GM03348 (cell line): ENCODE measurements around the gene CDS2.
"Not testable (repeated sequence)": the region's sequence is repeated elsewhere in the genome, so short reads cannot be mapped to it uniquely, and the experiment has no call there.

Experiments used
- DNase-seq: peaks from one replicate; pipeline ENCODE4 v3.0.0; 2012; ENCODE audit warnings: low spot score

Gene CDS2

GRCh38 chr20:5126512-5127203 is at the start of gene CDS2:
Gene CDS2 (plus strand): TSS chr20:5127008. CDS start chr20:5127093, 85 bp downstream.
- DNase-seq = peak; percentile 99

GRCh38 chr20:5077761-5078387 is 48.9 kb upstream of the CDS2 start:
- DNase-seq = no peak

GRCh38 chr20:5078399-5078958 is 48.3 kb upstream of the CDS2 start:
- peak; percentile 61 for DNase-seq

GRCh38 chr20:5080384-5080877 is 46.4 kb upstream of the CDS2 start:
- peak; percentile 76 for DNase-seq

- no peak for DNase-seq
These were observed 41.4 kb upstream of the CDS2 start for GRCh38 chr20:5085380-5085779.

- DNase-seq = no peak
These were observed 38.1 kb upstream of the CDS2 start for GRCh38 chr20:5088688-5089087.

- DNase-seq = no peak
These were observed 36.6 kb upstream of the CDS2 start for GRCh38 chr20:5090191-5090590.

- no peak for DNase-seq
These were observed 34.9 kb upstream of the CDS2 start for GRCh38 chr20:5091902-5092301.

GRCh38 chr20:5092765-5093339 is 34.0 kb upstream of the CDS2 start:
- no peak for DNase-seq

- DNase-seq = no peak
These were observed 31.4 kb upstream of the CDS2 start for GRCh38 chr20:5095454-5095853.

GRCh38 chr20:5095931-5096330 is 30.9 kb upstream of the CDS2 start:
- no peak for DNase-seq

GRCh38 chr20:5096463-5096862 is 30.3 kb upstream of the CDS2 start:
- DNase-seq = no peak

GRCh38 chr20:5099009-5099408 is 27.8 kb upstream of the CDS2 start:
- not testable (repeated sequence) for DNase-seq

GRCh38 chr20:5099909-5100308 is 26.9 kb upstream of the CDS2 start:
- DNase-seq = not testable (repeated sequence)

GRCh38 chr20:5100684-5101347 is 26.0 kb upstream of the CDS2 start:
- DNase-seq = peak; percentile 77

- no peak for DNase-seq
These were observed 22.3 kb upstream of the CDS2 start for GRCh38 chr20:5104479-5104878.

- no peak for DNase-seq
These were observed 17.5 kb upstream of the CDS2 start for GRCh38 chr20:5109276-5109675.

GRCh38 chr20:5113615-5113986 is 13.2 kb upstream of the CDS2 start:
- DNase-seq = no peak

- no peak for DNase-seq
These were observed 12.4 kb upstream of the CDS2 start for GRCh38 chr20:5114403-5114802.

GRCh38 chr20:5116875-5117274 is 9.9 kb upstream of the CDS2 start:
- no peak for DNase-seq

- no peak for DNase-seq
These were observed 8.3 kb upstream of the CDS2 start for GRCh38 chr20:5118220-5119142.

- no peak for DNase-seq
These were observed 7.7 kb upstream of the CDS2 start for GRCh38 chr20:5119143-5119434.
